ENCODE measurements around the gene SLC26A4. TPM values are rescaled to one million over a fixed set of nuclear protein-coding genes. Genes with fewer than 3 reads are reported as not detected.

SLC26A4 gene
- total RNA-seq, 1 donor = 0.27 TPM

GRCh38 chr7:107693396-107693795, 32.8 kb downstream of the SLC26A4 start:
- no peak for DNase-seq (ENCODE audit: low read depth in 2 of 3, low spot score in 2 of 3)

- no peak for DNase-seq (ENCODE audit: low read depth in 2 of 3, low spot score in 2 of 3)
Observed at GRCh38 chr7:107694386-107694785, 33.8 kb downstream of the SLC26A4 start.

GRCh38 chr7:107696330-107696946, 35.8 kb downstream of the SLC26A4 start:
- no peak for DNase-seq (ENCODE audit: low read depth in 2 of 3, low spot score in 2 of 3)

- DNase-seq (ENCODE audit: low read depth in 2 of 3, low spot score in 2 of 3) = no peak
Observed at GRCh38 chr7:107697321-107698049, 36.9 kb downstream of the SLC26A4 start.

GRCh38 chr7:107700570-107700969, 39.9 kb downstream of the SLC26A4 start:
- DNase-seq (ENCODE audit: low read depth in 2 of 3, low spot score in 2 of 3) = no peak

- no peak for DNase-seq (ENCODE audit: low read depth in 2 of 3, low spot score in 2 of 3)
Observed at GRCh38 chr7:107701191-107701590, 40.6 kb downstream of the SLC26A4 start.

- no peak for DNase-seq (ENCODE audit: low read depth in 2 of 3, low spot score in 2 of 3)
Observed at GRCh38 chr7:107703219-107703618, 42.6 kb downstream of the SLC26A4 start.

- DNase-seq (ENCODE audit: low read depth in 2 of 3, low spot score in 2 of 3) = no peak
Observed at GRCh38 chr7:107703872-107704271, 43.2 kb downstream of the SLC26A4 start.

GRCh38 chr7:107708956-107709355, 48.3 kb downstream of the SLC26A4 start:
- no peak for DNase-seq (ENCODE audit: low read depth in 2 of 3, low spot score in 2 of 3)

- no peak for DNase-seq (ENCODE audit: low read depth in 2 of 3, low spot score in 2 of 3)
Observed at GRCh38 chr7:107711301-107711700, 50.7 kb downstream of the SLC26A4 start.

GRCh38 chr7:107712025-107712424, 51.4 kb downstream of the SLC26A4 start:
- DNase-seq (ENCODE audit: low read depth in 2 of 3, low spot score in 2 of 3) = no peak

GRCh38 chr7:107712896-107713295, 52.3 kb downstream of the SLC26A4 start:
- DNase-seq (ENCODE audit: low read depth in 2 of 3, low spot score in 2 of 3) = no peak

GRCh38 chr7:107715531-107715930, 54.9 kb downstream of the SLC26A4 start:
- no peak for DNase-seq (ENCODE audit: low read depth in 2 of 3, low spot score in 2 of 3)

- no peak for DNase-seq (ENCODE audit: low read depth in 2 of 3, low spot score in 2 of 3)
Observed at GRCh38 chr7:107718456-107719193, 58.0 kb downstream of the SLC26A4 start.

GRCh38 chr7:107721286-107721685, 60.7 kb downstream of the SLC26A4 start:
- DNase-seq (ENCODE audit: low read depth in 2 of 3, low spot score in 2 of 3) = no peak

GRCh38 chr7:107723255-107723654, 62.6 kb downstream of the SLC26A4 start:
- no peak for DNase-seq (ENCODE audit: low read depth in 2 of 3, low spot score in 2 of 3)

GRCh38 chr7:107725138-107725740, 64.6 kb downstream of the SLC26A4 start:
- DNase-seq (ENCODE audit: low read depth in 2 of 3, low spot score in 2 of 3) = peak; percentile 30 to 69 (median 48)

GRCh38 chr7:107726356-107727130, 65.9 kb downstream of the SLC26A4 start:
- no peak for DNase-seq (ENCODE audit: low read depth in 2 of 3, low spot score in 2 of 3)

- no peak for DNase-seq (ENCODE audit: low read depth in 2 of 3, low spot score in 2 of 3)
Observed at GRCh38 chr7:107728276-107728675, 67.6 kb downstream of the SLC26A4 start.

Measured in hematopoietic multipotent progenitor cell (in vitro differentiated cells).